Measurements from ENCODE around the gene ENTPD5. TPM values are rescaled to one million over a fixed set of nuclear protein-coding genes. Genes with fewer than 3 reads are reported as not detected.
"Not testable (repeated sequence)": the region's sequence is repeated elsewhere in the genome, so short reads cannot be mapped to it uniquely, and the experiment has no call there.

Gene ENTPD5
- total and polyA plus RNA-seq, 2 experiments from 2014 or later: 25.1 to 71.0 TPM

- no peak overlapping the region for H3K4me3 ChIP-seq
- H3K9me3 ChIP-seq (ENCODE audit: low read depth): no peaks in the 10 kb centered on the region
- 81% methylated on average over 3 of the region's 3 CpGs for WGBS (ENCODE audit: low lambda C conversion rate, missing lambda C conversion rate)
- H2AFZ ChIP-seq: no peak overlapping the region
- H4K20me1 ChIP-seq (ENCODE audit: insufficient read depth, poor library complexity, severe bottlenecking): no peaks in the 10 kb centered on the region
- H3K79me2 ChIP-seq: peaks cover 12% of the 10 kb centered on the region
- no peak for DNase-seq (ENCODE audit: low spot score)
- H3K27ac ChIP-seq: no peak overlapping the region
- no peak for TF ChIP-seq EZH2 (IDR thresholded peaks at IDR 0.05; ENCODE audit: borderline replicate concordance)
- TF ChIP-seq EZH2phosphoT487 (IDR thresholded peaks at IDR 0.05; ENCODE audit: low read depth, severe bottlenecking, unreplicated experiment): no peak
- TF ChIP-seq CTCF (IDR thresholded peaks at IDR 0.05; ENCODE audit: poor library complexity): no peak
- H3K4me2 ChIP-seq: no peak overlapping the region
- no peaks in the 10 kb centered on the region for H3K27me3 ChIP-seq
- H3K36me3 ChIP-seq (replicated peaks; ENCODE audit: insufficient read depth, low read depth): no peaks in the 10 kb centered on the region
- H3K4me1 ChIP-seq (ENCODE audit: insufficient read depth): no peaks in the 10 kb centered on the region
- H3K9me2 ChIP-seq (replicated peaks; ENCODE audit: insufficient read depth): no peaks in the 10 kb centered on the region
These were observed 3.9 kb downstream of the ENTPD5 start for GRCh38 chr14:74015176-74015575.

GRCh38 chr14:74014299-74014698 is 4.8 kb downstream of the ENTPD5 start:
- Histone ChIP-seq H2AFZ (no peak overlapping the region), H3K9me2 (replicated peaks; ENCODE audit: insufficient read depth) (no peaks in the 10 kb centered on the region), H3K9me3 (ENCODE audit: low read depth) (no peaks in the 10 kb centered on the region), H3K4me3 (no peak overlapping the region), H3K27me3 (no peaks in the 10 kb centered on the region), H3K4me1 (ENCODE audit: insufficient read depth) (no peaks in the 10 kb centered on the region), H3K36me3 (replicated peaks; ENCODE audit: insufficient read depth, low read depth) (no peaks in the 10 kb centered on the region), H3K4me2 (no peak overlapping the region), H3K27ac (peak overlapping the region; percentile 72), H3K79me2 (peaks cover 11% of the 10 kb centered on the region), H4K20me1 (ENCODE audit: insufficient read depth, poor library complexity, severe bottlenecking) (no peaks in the 10 kb centered on the region)
- DNase-seq (ENCODE audit: low spot score): peak; percentile 44
- WGBS (ENCODE audit: low lambda C conversion rate, missing lambda C conversion rate): 63% methylated on average over 1 of the region's 1 CpG
- TF ChIP-seq CTCF (IDR thresholded peaks at IDR 0.05; ENCODE audit: poor library complexity) (no peak), EZH2phosphoT487 (IDR thresholded peaks at IDR 0.05; ENCODE audit: low read depth, severe bottlenecking, unreplicated experiment) (no peak), EZH2 (IDR thresholded peaks at IDR 0.05; ENCODE audit: borderline replicate concordance) (no peak)

GRCh38 chr14:74008843-74009499 is 10.1 kb downstream of the ENTPD5 start:
- no peaks in the 10 kb centered on the region for H3K36me3 ChIP-seq (replicated peaks; ENCODE audit: insufficient read depth, low read depth)
- no peak overlapping the region for H3K27ac ChIP-seq
- no peak for TF ChIP-seq CTCF (IDR thresholded peaks at IDR 0.05; ENCODE audit: poor library complexity)
- no peak for TF ChIP-seq EZH2 (IDR thresholded peaks at IDR 0.05; ENCODE audit: borderline replicate concordance)
- no peak for TF ChIP-seq EZH2phosphoT487 (IDR thresholded peaks at IDR 0.05; ENCODE audit: low read depth, severe bottlenecking, unreplicated experiment)
- DNase-seq (ENCODE audit: low spot score): no peak
- no peaks in the 10 kb centered on the region for H4K20me1 ChIP-seq (ENCODE audit: insufficient read depth, poor library complexity, severe bottlenecking)
- no peak overlapping the region for H2AFZ ChIP-seq
- WGBS (ENCODE audit: low lambda C conversion rate, missing lambda C conversion rate): 86% methylated on average over 2 of the region's 2 CpGs
- no peaks in the 10 kb centered on the region for H3K4me1 ChIP-seq (ENCODE audit: insufficient read depth)
- no peaks in the 10 kb centered on the region for H3K9me3 ChIP-seq (ENCODE audit: low read depth)
- H3K4me3 ChIP-seq: no peak overlapping the region
- no peaks in the 10 kb centered on the region for H3K27me3 ChIP-seq
- no peaks in the 10 kb centered on the region for H3K9me2 ChIP-seq (replicated peaks; ENCODE audit: insufficient read depth)
- H3K79me2 ChIP-seq: no peaks in the 10 kb centered on the region
- no peak overlapping the region for H3K4me2 ChIP-seq

DNA sequence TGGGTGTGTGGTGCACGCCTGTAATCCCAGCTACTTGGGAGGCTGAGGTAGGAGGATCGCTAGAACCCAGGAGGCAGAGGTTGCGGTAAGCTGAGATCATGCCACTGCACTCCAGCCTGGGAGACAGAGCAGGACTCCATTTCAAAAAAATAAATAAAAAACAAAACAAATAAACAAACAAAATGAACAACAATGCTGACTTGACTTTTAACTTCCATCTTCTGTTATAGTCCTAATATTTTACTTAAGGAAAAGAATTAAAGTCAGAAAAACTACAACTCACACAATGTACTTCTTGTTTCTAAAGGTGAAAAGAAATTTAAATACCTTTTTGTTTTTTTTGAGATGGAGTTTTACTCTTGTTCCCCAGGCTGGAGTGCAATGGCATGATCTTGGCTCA is 13.4 kb downstream of the ENTPD5 start:
- H3K36me3 ChIP-seq (replicated peaks; ENCODE audit: insufficient read depth, low read depth); H3K9me3 ChIP-seq (ENCODE audit: low read depth); H3K4me2 ChIP-seq; H3K27me3 ChIP-seq; H3K4me1 ChIP-seq (ENCODE audit: insufficient read depth); H3K4me3 ChIP-seq; H2AFZ ChIP-seq; DNase-seq (ENCODE audit: low spot score); H3K79me2 ChIP-seq; H3K27ac ChIP-seq; H3K9me2 ChIP-seq (replicated peaks; ENCODE audit: insufficient read depth); H4K20me1 ChIP-seq (ENCODE audit: insufficient read depth, poor library complexity, severe bottlenecking): not testable (repeated sequence)
- 100% methylated on average over 3 of the region's 3 CpGs for WGBS (ENCODE audit: low lambda C conversion rate, missing lambda C conversion rate)
